Measurements from ENCODE around the gene KCTD19. TPM values are rescaled to one million over a fixed set of nuclear protein-coding genes. Genes with fewer than 3 reads are reported as not detected.
A peak's percentile ranks its signal among the peaks of the same experiment; 100 is the strongest.

Gene KCTD19
- total RNA-seq, 1 experiment from 2014 or later, result not detected

GRCh38 chr16:67283826-67284555 lies 42.5 kb downstream of the KCTD19 start:
- Histone ChIP-seq H2AFZ (no peak overlapping the region), H3K27me3 (ENCODE audit: insufficient read depth, low read depth) (no peaks in the 10 kb centered on the region), H3K9me2 (ENCODE audit: insufficient read depth) (no peaks in the 10 kb centered on the region), H3K36me3 (ENCODE audit: low read depth) (no peaks in the 10 kb centered on the region), H3K27ac (no peak overlapping the region), H3K9me3 (ENCODE audit: insufficient read depth, low read depth) (no peaks in the 10 kb centered on the region), H3K4me3 (no peak overlapping the region), H3F3A (ENCODE audit: insufficient read depth, low read depth) (peaks cover 12% of the 10 kb centered on the region; the same call in 1 of the 2 replicates), H4K20me1 (ENCODE audit: insufficient read depth) (no peaks in the 10 kb centered on the region), H3K79me2 (ENCODE audit: low read depth) (no peaks in the 10 kb centered on the region), H3K4me1 (replicated peaks; ENCODE audit: insufficient read depth) (peaks cover 7% of the 10 kb centered on the region; the same call in 1 of the 2 replicates), H3K4me2 (0 out of 2 replicates have a peak overlapping the region, but pooled peaks have one; percentile 17)
- TF ChIP-seq CTCF (conservative IDR thresholded peaks at IDR 0.05) (no peak), EZH2 (IDR thresholded peaks at IDR 0.05; ENCODE audit: low read depth) (no peak)
- no TSS peak for BruUV-seq (replicated peaks)
- DNase-seq, result no peak
- ChIA-PET CTCF (interaction anchor here (0.6 to 2.2 kb wide), 6 partner anchors 23 to 266 kb away, joined by 4 to 16 read pairs (median 5); partner anchors contain the start of gene HSD11B2), POLR2A (ENCODE audit: unreplicated experiment) (interaction anchor here (0.5 to 0.7 kb wide), 3 partner anchors 76 to 202 kb away, joined by 3 read pairs; partner anchors contain the start of gene ZDHHC1)
- intact Hi-C loops (cut with micrococcal nuclease; ENCODE audit: unreplicated experiment), result no loop called here

- Histone ChIP-seq H3K27me3 (ENCODE audit: insufficient read depth, low read depth) (no peaks in the 10 kb centered on the region), H3K9me3 (ENCODE audit: insufficient read depth, low read depth) (no peaks in the 10 kb centered on the region), H3K27ac (no peak overlapping the region), H2AFZ (no peak overlapping the region), H3K36me3 (ENCODE audit: low read depth) (no peaks in the 10 kb centered on the region), H4K20me1 (ENCODE audit: insufficient read depth) (no peaks in the 10 kb centered on the region), H3K4me1 (replicated peaks; ENCODE audit: insufficient read depth) (peaks cover 9% of the 10 kb centered on the region), H3K79me2 (ENCODE audit: low read depth) (peaks cover 7% of the 10 kb centered on the region; the same call in 1 of the 2 replicates), H3F3A (ENCODE audit: insufficient read depth, low read depth) (peaks cover 12% of the 10 kb centered on the region; the same call in 1 of the 2 replicates), H3K4me2 (no peak overlapping the region), H3K9me2 (ENCODE audit: insufficient read depth) (no peaks in the 10 kb centered on the region), H3K4me3 (no peak overlapping the region)
- ChIA-PET CTCF (no interaction called here), POLR2A (ENCODE audit: unreplicated experiment) (no interaction called here)
- BruUV-seq (replicated peaks), result no TSS peak
- intact Hi-C loops (cut with micrococcal nuclease; ENCODE audit: unreplicated experiment), result no loop called here
- TF ChIP-seq EZH2 (IDR thresholded peaks at IDR 0.05; ENCODE audit: low read depth) (no peak), CTCF (conservative IDR thresholded peaks at IDR 0.05) (no peak)
- DNase-seq, result no peak
These were observed 43.3 kb downstream of the KCTD19 start for GRCh38 chr16:67283039-67283825.

GRCh38 chr16:67282447-67282805 lies 44.1 kb downstream of the KCTD19 start:
- TF ChIP-seq CTCF (conservative IDR thresholded peaks at IDR 0.05) (no peak), EZH2 (IDR thresholded peaks at IDR 0.05; ENCODE audit: low read depth) (no peak)
- DNase-seq, result no peak
- no peaks in the 10 kb centered on the region for H3K36me3 ChIP-seq (ENCODE audit: low read depth)
- no peaks in the 10 kb centered on the region for H4K20me1 ChIP-seq (ENCODE audit: insufficient read depth)
- no peak overlapping the region for H3K4me3 ChIP-seq
- H3K9me3 ChIP-seq (ENCODE audit: insufficient read depth, low read depth), result no peaks in the 10 kb centered on the region
- POLR2A ChIA-PET (ENCODE audit: unreplicated experiment), result no interaction called here
- H3F3A ChIP-seq (ENCODE audit: insufficient read depth, low read depth), result peaks cover 18% of the 10 kb centered on the region
- H3K27me3 ChIP-seq (ENCODE audit: insufficient read depth, low read depth), result no peaks in the 10 kb centered on the region
- no peak overlapping the region for H3K4me2 ChIP-seq
- intact Hi-C loops (cut with micrococcal nuclease; ENCODE audit: unreplicated experiment), result no loop called here
- H2AFZ ChIP-seq, result no peak overlapping the region
- H3K79me2 ChIP-seq (ENCODE audit: low read depth), result peaks cover 12% of the 10 kb centered on the region; the same call in 1 of the 2 replicates
- no peak overlapping the region for H3K27ac ChIP-seq
- peaks cover 17% of the 10 kb centered on the region for H3K4me1 ChIP-seq (replicated peaks; ENCODE audit: insufficient read depth)
- no TSS peak for BruUV-seq (replicated peaks)
- no peaks in the 10 kb centered on the region for H3K9me2 ChIP-seq (ENCODE audit: insufficient read depth)
- CTCF ChIA-PET, result interaction anchor here (0.6 kb wide), 1 partner anchor 35 kb away, joined by 3 read pairs; no protein-coding TSS in a partner anchor

Measured in PC-9 (cell line).